Right ventricle myocardium inferior (tissue), 1 donor: ENCODE data around the gene DNAH5. TPM values are rescaled to one million over a fixed set of nuclear protein-coding genes. Genes with fewer than 3 reads are reported as not detected.

ENCODE experiments used
- ATAC-seq: fragments of 200-7000 bp; cut with Tn5 transposase; one replicate; pipeline ENCODE4 v1.9.1; 2020; ENCODE audit warnings: mild to moderate bottlenecking, moderate library complexity
- DNase-seq: peaks from one replicate; pipeline ENCODE4 v3.0.0; 2021; ENCODE audit errors: missing footprints
- intact Hi-C: fragments of 100-400 bp; cut with DNase I; formaldehyde crosslinking; loops from one replicate; pipeline ENCODE4 v1.11.0; 2022
- total RNA-seq: library from RNA; stranded (reverse); fragmentation: NEBNext Ultra II Directional; extraction: Animal tissue kit (Norgen Biotek cat#: 25700); gene quantifications from one replicate; pipeline ENCODE4 v1.2.1, GENCODE V29; 2021
- donor health status: DM: no; HTN: yes; CAD: no; lungs with severe emphysema.

DNAH5 gene
- total RNA-seq, 1 donor from 2014 or later: 0.19 TPM

- no peak for DNase-seq
- ATAC-seq: no peak
- intact Hi-C loops: no loop called here
These were observed 283.2 kb downstream of the DNAH5 start for GRCh38 chr5:13661272-13661671.

DNA sequence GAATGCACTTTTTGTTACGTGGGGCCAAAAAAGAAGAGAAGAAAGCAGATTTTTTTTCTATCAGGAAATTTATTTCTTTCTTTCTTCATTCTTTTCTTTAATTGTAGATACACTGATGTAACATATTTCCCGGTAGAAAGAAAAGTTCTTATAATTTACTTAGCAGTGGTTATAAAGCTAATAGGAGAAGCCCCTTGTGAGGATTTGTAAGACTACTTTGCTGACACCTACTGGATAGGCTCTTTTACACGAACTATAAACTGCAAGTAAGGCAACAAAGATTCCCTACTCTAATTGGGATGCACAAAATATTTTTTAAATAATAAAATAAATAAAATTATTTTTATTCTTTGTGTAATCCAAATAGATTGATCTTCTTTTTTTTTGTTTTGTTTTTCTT lies 284.4 kb downstream of the DNAH5 start:
- intact Hi-C loops: no loop called here
- no peak for DNase-seq
- no peak for ATAC-seq

DNA sequence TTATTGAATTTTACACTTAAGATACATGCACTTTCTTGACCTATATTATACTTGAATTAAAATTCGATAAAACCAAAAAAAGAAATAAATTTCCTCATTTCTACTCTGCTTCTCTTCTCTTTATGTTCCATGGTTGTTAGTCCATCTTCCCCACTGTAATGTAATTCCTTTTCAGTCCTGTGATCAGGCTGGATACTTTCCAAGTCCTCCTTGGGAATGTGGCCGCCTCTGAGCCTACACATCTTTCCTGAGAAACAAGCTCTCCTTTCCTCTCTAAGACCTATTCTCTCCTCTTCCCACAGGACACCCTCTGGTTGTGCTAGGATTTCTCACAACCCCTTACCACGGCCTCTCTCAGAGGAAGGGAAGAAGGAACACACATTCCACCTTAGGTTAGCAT lies 285.1 kb downstream of the DNAH5 start:
- no peak for ATAC-seq
- DNase-seq: no peak

DNA sequence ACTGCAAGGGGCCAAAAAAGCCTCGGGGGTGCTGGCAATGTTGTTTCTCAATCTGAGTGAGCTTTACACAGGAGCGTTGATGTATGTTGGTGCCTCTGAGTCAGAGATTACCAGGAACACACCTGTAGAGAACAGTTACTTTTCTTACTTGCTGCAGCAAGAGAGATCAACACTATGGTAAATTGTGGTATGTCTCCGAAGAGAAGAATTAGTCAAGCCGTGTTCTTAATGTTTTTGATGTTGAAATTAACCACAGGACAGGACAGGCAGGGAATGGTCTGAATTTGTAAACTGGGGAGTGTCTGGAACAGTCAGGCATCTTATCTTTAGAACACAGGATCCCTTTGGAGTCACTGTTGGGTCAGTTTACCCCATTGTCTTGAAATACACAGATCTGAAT lies 285.7 kb downstream of the DNAH5 start:
- ATAC-seq (no peak), DNase-seq (no peak)
- intact Hi-C loops: no loop called here

More for the DNA sequence above, 285.1 kb downstream of the DNAH5 start:
- intact Hi-C loops: no loop called here

GRCh38 chr5:13658152-13658551 lies 286.3 kb downstream of the DNAH5 start:
- DNase-seq (no peak), ATAC-seq (no peak)
- intact Hi-C loops: no loop called here

DNA sequence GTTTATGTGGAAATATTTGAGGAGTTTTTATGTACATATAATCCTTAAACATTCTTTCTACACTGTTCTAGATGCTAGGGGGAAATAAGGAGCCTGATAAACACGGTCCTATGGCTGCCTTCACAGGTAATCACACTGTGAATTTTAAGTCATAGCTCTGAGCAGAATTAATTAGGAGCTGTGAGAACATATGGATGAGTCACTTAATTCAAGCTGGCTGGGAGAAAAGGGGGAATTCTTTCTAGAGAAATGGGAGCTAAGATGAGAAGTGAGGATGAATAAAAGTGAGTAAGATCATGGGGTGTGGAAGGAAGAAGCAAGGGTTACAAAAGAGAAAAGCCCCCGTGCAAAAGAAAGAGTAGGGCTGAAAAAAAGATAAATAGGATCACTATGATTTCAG lies 290.8 kb downstream of the DNAH5 start:
- no peak for ATAC-seq
- DNase-seq: no peak
- intact Hi-C loops: no loop called here

- DNase-seq: no peak
- intact Hi-C loops: no loop called here
- ATAC-seq: no peak
These were observed 294.8 kb downstream of the DNAH5 start for GRCh38 chr5:13649656-13650055.

DNA sequence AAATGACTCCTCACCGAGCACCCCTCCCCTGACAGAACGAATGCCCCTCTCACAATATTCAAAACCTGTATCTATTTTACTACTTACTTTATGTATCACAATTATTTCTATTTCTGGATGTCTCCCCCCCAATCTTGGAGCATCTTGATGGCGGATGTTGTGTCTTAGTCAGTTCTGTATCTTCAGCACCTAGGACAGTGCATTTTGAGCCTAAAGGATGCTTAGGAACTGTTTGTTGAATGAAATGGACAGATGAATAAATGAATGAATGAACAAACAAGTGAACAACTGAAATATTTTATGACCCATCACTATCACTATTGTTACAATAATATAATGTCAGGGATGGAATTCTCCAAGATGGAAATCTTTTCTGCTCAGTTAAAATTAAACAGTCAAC lies 295.7 kb downstream of the DNAH5 start:
- intact Hi-C loops: no loop called here
- no peak for DNase-seq
- no peak for ATAC-seq

DNA sequence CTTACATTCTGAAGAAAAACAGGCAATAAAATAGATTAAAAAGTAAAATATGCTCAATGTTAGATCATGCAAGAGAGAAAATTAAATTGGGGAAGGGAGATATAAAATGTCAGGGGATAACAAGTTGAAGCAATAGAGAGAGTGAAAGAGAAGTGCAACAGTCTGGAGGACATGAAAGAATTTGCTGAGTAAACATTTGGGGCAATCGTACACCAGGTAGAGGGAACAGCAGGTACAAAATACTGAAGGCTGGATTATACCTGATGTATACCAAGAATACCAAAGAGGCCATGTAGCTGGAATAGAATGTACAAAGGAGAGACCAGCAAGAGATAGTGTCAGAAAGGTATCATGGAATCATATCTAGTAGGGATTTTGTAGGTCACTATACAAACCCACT lies 300.8 kb downstream of the DNAH5 start:
- DNase-seq (no peak), ATAC-seq (no peak)
- intact Hi-C loops: no loop called here

- ATAC-seq (no peak), DNase-seq (no peak)
- intact Hi-C loops: no loop called here
These were observed 301.3 kb downstream of the DNAH5 start for GRCh38 chr5:13643196-13643595.

Other genes starting within 250 kb of the DNAH5 start
- gene TRIO, start 198.7 kb upstream of the DNAH5 start, total RNA-seq: 56.9 TPM